Measurements from ENCODE around the gene SHROOM3.

GRCh38 chr4:76563454-76564122, 128.6 kb downstream of the SHROOM3 start:
- TF ChIP-seq CTCF (IDR thresholded peaks at IDR 0.05) = no peak
- no peak for TF ChIP-seq POLR2A (IDR thresholded peaks at IDR 0.05)
